ENCODE data around the gene CFAP99.

Gene CFAP99

GRCh38 chr4:2482693-2483092 lies 63.9 kb downstream of the CFAP99 start:
- peak overlapping the region; percentile 50 for H3K4me2 ChIP-seq (ENCODE audit: low read depth, low read length, poor library complexity, severe bottlenecking)

GRCh38 chr4:2483237-2483636 lies 64.5 kb downstream of the CFAP99 start:
- Histone ChIP-seq H3K9me2 (replicated peaks; ENCODE audit: low read depth, low read length) (no peaks in the 10 kb centered on the region), H2AFZ (ENCODE audit: low read length) (no peak overlapping the region), H3K36me3 (ENCODE audit: insufficient read depth, low read length) (peaks cover 18% of the 10 kb centered on the region; the same call in 1 of the 2 replicates), H3K4me1 (ENCODE audit: insufficient read depth, low read length, poor library complexity, severe bottlenecking) (peaks cover 24% of the 10 kb centered on the region), H3K79me2 (ENCODE audit: insufficient read depth, low read length) (peaks cover 100% of the 10 kb centered on the region), H4K20me1 (ENCODE audit: insufficient read depth, low read length, poor library complexity, severe bottlenecking) (peaks cover 97% of the 10 kb centered on the region), H3K9ac (ENCODE audit: low read depth, low read length, poor library complexity, severe bottlenecking) (no peak overlapping the region), H3K9me3 (ENCODE audit: insufficient read depth, low read depth, low read length) (no peaks in the 10 kb centered on the region), H3K27me3 (ENCODE audit: insufficient read depth, low read length, poor library complexity, severe bottlenecking) (no peaks in the 10 kb centered on the region), H3K4me3 (ENCODE audit: low read length, poor library complexity, severe bottlenecking) (no peak overlapping the region), H3F3A (ENCODE audit: low read depth) (no peaks in the 10 kb centered on the region), H3K4me2 (ENCODE audit: low read depth, low read length, poor library complexity, severe bottlenecking) (no peak overlapping the region)
- TF ChIP-seq CTCF (conservative IDR thresholded peaks at IDR 0.05; ENCODE audit: low read length) = no peak
- no peak for TF ChIP-seq EZH2phosphoT487 (IDR thresholded peaks at IDR 0.05; ENCODE audit: borderline replicate concordance)

More at GRCh38 chr4:2482693-2483092, 63.9 kb downstream of the CFAP99 start:
- no peaks in the 10 kb centered on the region for H3K27me3 ChIP-seq (ENCODE audit: insufficient read depth, low read length, poor library complexity, severe bottlenecking)
- peaks cover 97% of the 10 kb centered on the region for H4K20me1 ChIP-seq (ENCODE audit: insufficient read depth, low read length, poor library complexity, severe bottlenecking)
- peaks cover 100% of the 10 kb centered on the region for H3K79me2 ChIP-seq (ENCODE audit: insufficient read depth, low read length)
- peaks cover 25% of the 10 kb centered on the region for H3K4me1 ChIP-seq (ENCODE audit: insufficient read depth, low read length, poor library complexity, severe bottlenecking)
- TF ChIP-seq EZH2phosphoT487 (IDR thresholded peaks at IDR 0.05; ENCODE audit: borderline replicate concordance) = no peak
- TF ChIP-seq CTCF (conservative IDR thresholded peaks at IDR 0.05; ENCODE audit: low read length) = no peak
- no peak overlapping the region for H3K4me3 ChIP-seq (ENCODE audit: low read length, poor library complexity, severe bottlenecking)
- H3K9me3 ChIP-seq (ENCODE audit: insufficient read depth, low read depth, low read length) = no peaks in the 10 kb centered on the region
- H3K36me3 ChIP-seq (ENCODE audit: insufficient read depth, low read length) = peaks cover 16% of the 10 kb centered on the region; the same call in 1 of the 2 replicates
- no peaks in the 10 kb centered on the region for H3F3A ChIP-seq (ENCODE audit: low read depth)
- H3K9ac ChIP-seq (ENCODE audit: low read depth, low read length, poor library complexity, severe bottlenecking) = no peak overlapping the region
- no peaks in the 10 kb centered on the region for H3K9me2 ChIP-seq (replicated peaks; ENCODE audit: low read depth, low read length)
- H2AFZ ChIP-seq (ENCODE audit: low read length) = no peak overlapping the region

- Histone ChIP-seq H3K4me1 (ENCODE audit: insufficient read depth, low read length, poor library complexity, severe bottlenecking) (peaks cover 18% of the 10 kb centered on the region), H3K79me2 (ENCODE audit: insufficient read depth, low read length) (peaks cover 100% of the 10 kb centered on the region), H3K9ac (ENCODE audit: low read depth, low read length, poor library complexity, severe bottlenecking) (no peak overlapping the region), H4K20me1 (ENCODE audit: insufficient read depth, low read length, poor library complexity, severe bottlenecking) (peaks cover 97% of the 10 kb centered on the region), H2AFZ (ENCODE audit: low read length) (no peak overlapping the region), H3F3A (ENCODE audit: low read depth) (no peaks in the 10 kb centered on the region), H3K9me3 (ENCODE audit: insufficient read depth, low read depth, low read length) (no peaks in the 10 kb centered on the region), H3K27me3 (ENCODE audit: insufficient read depth, low read length, poor library complexity, severe bottlenecking) (no peaks in the 10 kb centered on the region), H3K36me3 (ENCODE audit: insufficient read depth, low read length) (peaks cover 21% of the 10 kb centered on the region; the same call in 1 of the 2 replicates), H3K9me2 (replicated peaks; ENCODE audit: low read depth, low read length) (no peaks in the 10 kb centered on the region), H3K4me2 (ENCODE audit: low read depth, low read length, poor library complexity, severe bottlenecking) (no peak overlapping the region), H3K4me3 (ENCODE audit: low read length, poor library complexity, severe bottlenecking) (no peak overlapping the region)
- no peak for TF ChIP-seq EZH2phosphoT487 (IDR thresholded peaks at IDR 0.05; ENCODE audit: borderline replicate concordance)
- no peak for TF ChIP-seq CTCF (conservative IDR thresholded peaks at IDR 0.05; ENCODE audit: low read length)
Observed at GRCh38 chr4:2484185-2484584, 65.4 kb downstream of the CFAP99 start.
